Measurements from ENCODE around the gene MEF2B. TPM values are rescaled to one million over a fixed set of nuclear protein-coding genes. Genes with fewer than 3 reads are reported as not detected.

Gene MEF2B
- total and polyA plus RNA-seq, 2 donors (not counting 1 experiment from before 2014, with no cell fraction given) = 0.33 to 0.35 TPM

GRCh38 chr19:19171821-19172532 is 1.9 kb upstream of the MEF2B start:
- H2AFZ ChIP-seq (ENCODE audit: low read length) = no peak overlapping the region
- peaks cover 2% of the 10 kb centered on the region for H3K36me3 ChIP-seq (ENCODE audit: control insufficient read depth, insufficient read depth, low read length)
- H3K4me3 ChIP-seq (replicated peaks in 1 of 4; ENCODE audit: control extremely low read depth in 1 of 4, insufficient read depth in 1 of 4, low read depth in 3 of 4, low read length in 4 of 4) = no peak overlapping the region
- no peak overlapping the region for H3K9ac ChIP-seq (ENCODE audit: insufficient read depth, low read length)
- DNase-seq (ENCODE audit: low read depth in 2 of 2) = peak; percentile 31 to 77
- H3K27ac ChIP-seq (ENCODE audit: insufficient read depth, low read length) = no peak overlapping the region
- H3K4me2 ChIP-seq (ENCODE audit: extremely low read depth, insufficient read depth, low read length) = no peak overlapping the region
- H3K4me1 ChIP-seq (ENCODE audit: control insufficient read depth, extremely low read depth, insufficient read depth, low read length) = peaks cover 3% of the 10 kb centered on the region
- H4K20me1 ChIP-seq (ENCODE audit: control insufficient read depth, extremely low read depth, insufficient read depth, low read length) = no peaks in the 10 kb centered on the region
- no peaks in the 10 kb centered on the region for H3K27me3 ChIP-seq (ENCODE audit: control insufficient read depth, insufficient read depth, low read length)
- no peaks in the 10 kb centered on the region for H3K9me3 ChIP-seq (ENCODE audit: control insufficient read depth, insufficient read depth, low read depth, low read length)
- no peak for TF ChIP-seq CTCF (conservative IDR thresholded peaks at IDR 0.05 in 1 of 2, IDR thresholded peaks at IDR 0.05 in 1 of 2; ENCODE audit: low read depth in 1 of 2, low read length in 2 of 2)
- TF ChIP-seq EZH2 (IDR thresholded peaks at IDR 0.05; ENCODE audit: low read length, missing control alignments) = no peak
- no peaks in the 10 kb centered on the region for H3K79me2 ChIP-seq (ENCODE audit: control insufficient read depth, insufficient read depth, low read length)

- Histone ChIP-seq H4K20me1 (ENCODE audit: control insufficient read depth, extremely low read depth, insufficient read depth, low read length) (no peaks in the 10 kb centered on the region), H3K79me2 (ENCODE audit: control insufficient read depth, insufficient read depth, low read length) (no peaks in the 10 kb centered on the region), H3K9ac (ENCODE audit: insufficient read depth, low read length) (no peak overlapping the region), H3K4me3 (replicated peaks in 1 of 4; ENCODE audit: control extremely low read depth in 1 of 4, insufficient read depth in 1 of 4, low read depth in 3 of 4, low read length in 4 of 4) (no peak overlapping the region), H3K4me2 (ENCODE audit: extremely low read depth, insufficient read depth, low read length) (no peak overlapping the region), H3K9me3 (ENCODE audit: control insufficient read depth, insufficient read depth, low read depth, low read length) (no peaks in the 10 kb centered on the region), H3K4me1 (ENCODE audit: control insufficient read depth, extremely low read depth, insufficient read depth, low read length) (peaks cover 3% of the 10 kb centered on the region), H3K27me3 (ENCODE audit: control insufficient read depth, insufficient read depth, low read length) (no peaks in the 10 kb centered on the region), H3K27ac (ENCODE audit: insufficient read depth, low read length) (no peak overlapping the region), H2AFZ (ENCODE audit: low read length) (no peak overlapping the region), H3K36me3 (ENCODE audit: control insufficient read depth, insufficient read depth, low read length) (no peaks in the 10 kb centered on the region)
- no peak for TF ChIP-seq CTCF (conservative IDR thresholded peaks at IDR 0.05 in 1 of 2, IDR thresholded peaks at IDR 0.05 in 1 of 2; ENCODE audit: low read depth in 1 of 2, low read length in 2 of 2)
- no peak for TF ChIP-seq EZH2 (IDR thresholded peaks at IDR 0.05; ENCODE audit: low read length, missing control alignments)
- peak in 1 of 2 donors; percentile 11 for DNase-seq (ENCODE audit: low read depth in 2 of 2)
Measured at GRCh38 chr19:19170873-19171672, 1.0 kb upstream of the MEF2B start.

- H3K9me3 ChIP-seq (ENCODE audit: control insufficient read depth, insufficient read depth, low read depth, low read length) = no peaks in the 10 kb centered on the region
- H3K36me3 ChIP-seq (ENCODE audit: control insufficient read depth, insufficient read depth, low read length) = no peaks in the 10 kb centered on the region
- no peak overlapping the region for H3K4me2 ChIP-seq (ENCODE audit: extremely low read depth, insufficient read depth, low read length)
- H3K9ac ChIP-seq (ENCODE audit: insufficient read depth, low read length) = no peak overlapping the region
- H3K79me2 ChIP-seq (ENCODE audit: control insufficient read depth, insufficient read depth, low read length) = no peaks in the 10 kb centered on the region
- no peak for TF ChIP-seq CTCF (conservative IDR thresholded peaks at IDR 0.05 in 1 of 2, IDR thresholded peaks at IDR 0.05 in 1 of 2; ENCODE audit: low read depth in 1 of 2, low read length in 2 of 2)
- TF ChIP-seq EZH2 (IDR thresholded peaks at IDR 0.05; ENCODE audit: low read length, missing control alignments) = no peak
- no peaks in the 10 kb centered on the region for H3K27me3 ChIP-seq (ENCODE audit: control insufficient read depth, insufficient read depth, low read length)
- H4K20me1 ChIP-seq (ENCODE audit: control insufficient read depth, extremely low read depth, insufficient read depth, low read length) = no peaks in the 10 kb centered on the region
- H3K4me3 ChIP-seq (replicated peaks in 1 of 4; ENCODE audit: control extremely low read depth in 1 of 4, insufficient read depth in 1 of 4, low read depth in 3 of 4, low read length in 4 of 4) = peak overlapping the region in 1 of 4 experiments; percentile 34
- DNase-seq (ENCODE audit: low read depth in 2 of 2) = no peak
- H2AFZ ChIP-seq (ENCODE audit: low read length) = no peak overlapping the region
- peaks cover 3% of the 10 kb centered on the region for H3K4me1 ChIP-seq (ENCODE audit: control insufficient read depth, extremely low read depth, insufficient read depth, low read length)
- no peak overlapping the region for H3K27ac ChIP-seq (ENCODE audit: insufficient read depth, low read length)
Measured at GRCh38 chr19:19169236-19170052, 619 bp downstream of the MEF2B start.
